Esophagus muscularis mucosa (tissue), 4 donors: Measurements from ENCODE around the gene SCTR. TPM values are rescaled to one million over a fixed set of nuclear protein-coding genes. Genes with fewer than 3 reads are reported as not detected.

Experiments
- DNase-seq: peaks from one replicate; pipeline ENCODE4 v3.0.0-alpha.2; 2017; ENCODE audit errors: extremely low spot score
- H3K27ac ChIP-seq, 4 donors: fragments of 200-600 bp; sonication (generic); replicated peaks in 1 of 4; 1 replicate in 3 of 4; 2 replicates in 1 of 4; pipeline ENCODE4 v1.5.1; 2016 to 2019; ENCODE audit warnings: mild to moderate bottlenecking in 1 of 4
- H3K27me3 ChIP-seq, 4 donors: fragments of 200-600 bp; sonication (generic); one replicate each; pipeline versions ENCODE4 v1.5.1 to v1.6.0; 2016 to 2019
- H3K36me3 ChIP-seq, 4 donors: fragments of 200-600 bp; sonication (generic); one replicate each; pipeline ENCODE4 v1.5.1; 2016 to 2019
- H3K4me1 ChIP-seq, 4 donors: fragments of 200-600 bp; sonication (generic); one replicate each; pipeline ENCODE4 v1.5.1; 2016 to 2019
- H3K4me3 ChIP-seq, 4 donors: fragments of 200-600 bp; sonication (generic); 1 replicate in 2 of 4; 2 replicates in 2 of 4; pipeline ENCODE4 v1.5.1; 2016 to 2019; ENCODE audit warnings: mild to moderate bottlenecking in 4 of 4, moderate library complexity in 1 of 4
- H3K9me3 ChIP-seq, 4 donors: fragments of 200-600 bp; sonication (generic); 1 replicate in 3 of 4; 2 replicates in 1 of 4; pipeline ENCODE4 v1.5.1; 2016 to 2019
- CTCF ChIP-seq, 3 experiments: fragments of 200-600 bp in 2 of 3; fragments of 450-650 bp in 1 of 3; sonication (generic) in 2 of 3; IDR thresholded peaks; one replicate each; pipeline ENCODE4 v1.5.1; 2017 to 2019; ENCODE audit warnings: antibody characterized with exemption in 3 of 3, mild to moderate bottlenecking in 2 of 3, moderate library complexity in 1 of 3
- EP300 ChIP-seq: sonication (generic); formaldehyde crosslinking; IDR thresholded peaks from one replicate; pipeline ENCODE4 v1.6.1; 2017; ENCODE audit warnings: antibody characterized with exemption
- POLR2A ChIP-seq: fragments of 450-650 bp; IDR thresholded peaks from one replicate; pipeline ENCODE4 v1.6.1; 2017; ENCODE audit warnings: antibody characterized with exemption, moderate library complexity, mild to moderate bottlenecking, low read depth
- POLR2AphosphoS5 ChIP-seq, 2 donors: sonication (generic); formaldehyde crosslinking; IDR thresholded peaks; one replicate each; pipeline ENCODE4 v1.6.1; 2017; ENCODE audit warnings: antibody characterized with exemption in 2 of 2
- WGBS: methylation state at CpG from one replicate; pipeline ENCODE4 v1.1.5; 2018; 5-methylcytosine and 5-hydroxymethylcytosine counted together
- intact Hi-C: fragments of 100-400 bp; cut with DNase I; formaldehyde crosslinking; loops from one replicate; pipeline ENCODE4 v1.15.1; 2023
- total RNA-seq, 4 donors: library from RNA; depleted of rRNA; stranded (reverse); fragments of >200 nt; gene quantifications; one replicate each; pipeline versions ENCODE4 v1.1.0 to v1.2.1, GENCODE V29; 2016

Gene SCTR
- total RNA-seq, 4 donors from 2014 or later = not detected

- peaks cover 0 to 19% (median 11%) of the 10 kb centered on the region in 4 donors for H3K9me3 ChIP-seq
- no peak for TF ChIP-seq CTCF (IDR thresholded peaks at IDR 0.05)
- TF ChIP-seq EP300 = no peak
- no peak for TF ChIP-seq POLR2AphosphoS5 (IDR thresholded peaks at IDR 0.05)
- no peak for TF ChIP-seq POLR2A
- DNase-seq = no peak
- intact Hi-C loops = no loop called here
- H3K36me3 ChIP-seq = no peaks in the 10 kb centered on the region
- H3K27ac ChIP-seq = no peak overlapping the region
- peaks cover 0 to 25% (median 0%) of the 10 kb centered on the region in 4 donors for H3K27me3 ChIP-seq
- no peaks in the 10 kb centered on the region for H3K4me1 ChIP-seq
- no peak overlapping the region for H3K4me3 ChIP-seq
These were observed 13.5 kb upstream of the SCTR start for GRCh38 chr2:119537792-119538191.

GRCh38 chr2:119536707-119537106 is 12.4 kb upstream of the SCTR start:
- TF ChIP-seq POLR2A = no peak
- TF ChIP-seq POLR2AphosphoS5 (IDR thresholded peaks at IDR 0.05) = no peak
- no peak for TF ChIP-seq EP300
- no peak for TF ChIP-seq CTCF (IDR thresholded peaks at IDR 0.05)
- DNase-seq = no peak
- H3K9me3 ChIP-seq = peaks cover 0 to 29% (median 11%) of the 10 kb centered on the region in 4 donors
- intact Hi-C loops = no loop called here
- H3K36me3 ChIP-seq = no peaks in the 10 kb centered on the region
- no peaks in the 10 kb centered on the region for H3K4me1 ChIP-seq
- H3K27ac ChIP-seq = no peak overlapping the region
- 71% methylated on average over 1 of the region's 1 CpG for WGBS
- peaks cover 0 to 24% (median 0%) of the 10 kb centered on the region in 4 donors for H3K27me3 ChIP-seq
- no peak overlapping the region for H3K4me3 ChIP-seq

- Histone ChIP-seq H3K27me3 (peaks cover 0 to 21% (median 0%) of the 10 kb centered on the region in 4 donors), H3K36me3 (no peaks in the 10 kb centered on the region), H3K9me3 (peaks cover 0 to 29% (median 11%) of the 10 kb centered on the region in 4 donors), H3K27ac (no peak overlapping the region), H3K4me1 (no peaks in the 10 kb centered on the region), H3K4me3 (no peak overlapping the region)
- TF ChIP-seq POLR2A (no peak), EP300 (no peak), CTCF (IDR thresholded peaks at IDR 0.05) (no peak), POLR2AphosphoS5 (IDR thresholded peaks at IDR 0.05) (no peak)
- no peak for DNase-seq
- WGBS = 64% methylated on average over 6 of the region's 6 CpGs
- intact Hi-C loops = no loop called here
These were observed 11.9 kb upstream of the SCTR start for GRCh38 chr2:119536211-119536610.

- H3K4me3 ChIP-seq = no peak overlapping the region
- intact Hi-C loops = no loop called here
- no peak for TF ChIP-seq POLR2A
- TF ChIP-seq POLR2AphosphoS5 (IDR thresholded peaks at IDR 0.05) = no peak
- no peak for TF ChIP-seq EP300
- no peak for TF ChIP-seq CTCF (IDR thresholded peaks at IDR 0.05)
- no peaks in the 10 kb centered on the region for H3K36me3 ChIP-seq
- no peak overlapping the region for H3K27ac ChIP-seq
- H3K27me3 ChIP-seq = peaks cover 0 to 13% (median 0%) of the 10 kb centered on the region in 4 donors
- 91% methylated on average over 1 of the region's 1 CpG for WGBS
- no peaks in the 10 kb centered on the region for H3K4me1 ChIP-seq
- peaks cover 0 to 29% (median 11%) of the 10 kb centered on the region in 4 donors for H3K9me3 ChIP-seq
- DNase-seq = no peak
These were observed 9.3 kb upstream of the SCTR start for GRCh38 chr2:119533560-119533959.

- intact Hi-C loops = no loop called here
- peaks cover 0 to 5% (median 0%) of the 10 kb centered on the region in 4 donors for H3K27me3 ChIP-seq
- H3K9me3 ChIP-seq = peaks cover 0 to 29% (median 11%) of the 10 kb centered on the region in 4 donors
- no peaks in the 10 kb centered on the region for H3K36me3 ChIP-seq
- TF ChIP-seq POLR2A = no peak
- TF ChIP-seq POLR2AphosphoS5 (IDR thresholded peaks at IDR 0.05) = no peak
- TF ChIP-seq EP300 = no peak
- TF ChIP-seq CTCF (IDR thresholded peaks at IDR 0.05) = no peak
- H3K4me1 ChIP-seq = no peaks in the 10 kb centered on the region
- no peak overlapping the region for H3K4me3 ChIP-seq
- no peak overlapping the region for H3K27ac ChIP-seq
- 61% methylated on average over 3 of the region's 3 CpGs for WGBS
- DNase-seq = no peak
These were observed 7.0 kb upstream of the SCTR start for GRCh38 chr2:119531292-119531691.
